ENCODE results near the gene TAS2R4.

Gene TAS2R4, protein sequence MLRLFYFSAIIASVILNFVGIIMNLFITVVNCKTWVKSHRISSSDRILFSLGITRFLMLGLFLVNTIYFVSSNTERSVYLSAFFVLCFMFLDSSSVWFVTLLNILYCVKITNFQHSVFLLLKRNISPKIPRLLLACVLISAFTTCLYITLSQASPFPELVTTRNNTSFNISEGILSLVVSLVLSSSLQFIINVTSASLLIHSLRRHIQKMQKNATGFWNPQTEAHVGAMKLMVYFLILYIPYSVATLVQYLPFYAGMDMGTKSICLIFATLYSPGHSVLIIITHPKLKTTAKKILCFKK

DNA sequence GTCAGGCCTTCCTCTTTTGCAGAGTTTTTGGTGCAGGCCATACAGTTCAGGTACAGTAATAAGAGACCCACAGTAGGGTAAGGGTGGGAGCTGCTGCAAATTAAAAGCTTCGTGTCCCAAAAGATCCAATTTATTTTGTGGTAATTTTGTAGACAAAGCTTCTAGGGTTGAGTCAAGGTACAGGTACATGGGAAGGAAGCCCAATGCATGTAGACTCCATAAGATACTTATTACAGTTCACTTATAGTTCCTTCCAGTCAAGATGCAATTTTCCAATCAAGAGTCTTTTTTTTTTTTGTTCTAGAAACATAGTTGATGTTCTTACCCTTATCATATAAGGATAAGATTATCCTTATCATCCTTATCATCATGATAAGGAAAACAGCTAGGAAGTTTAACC, at the start of gene TAS2R4:
TSS of gene TAS2R4 (plus strand) at position 301 of the 400 bp plus-strand sequence. CDS start 1,815 bp downstream, outside the sequence.
- no peaks in the 10 kb centered on the region for H3K27me3 ChIP-seq (ENCODE audit: insufficient read depth, low read length)
- H3K4me2 ChIP-seq (ENCODE audit: low read length), result no peak within 1 kb of the TSS
- H3K36me3 ChIP-seq (ENCODE audit: insufficient read depth, low read length), result peaks cover 23% of the 10 kb centered on the region
- no peaks in the 10 kb centered on the region for H3K9me2 ChIP-seq (ENCODE audit: low read depth, low read length)
- no peak within 1 kb of the TSS for H3K9ac ChIP-seq (ENCODE audit: low read length)
- H4K20me1 ChIP-seq (ENCODE audit: insufficient read depth, low read length), result no peaks in the 10 kb centered on the region
- H3K27ac ChIP-seq (ENCODE audit: low read depth, low read length, poor library complexity, severe bottlenecking), result no peak within 1 kb of the TSS
- no peak within 1 kb of the TSS for H2AFZ ChIP-seq (ENCODE audit: low read length)
- H3K4me1 ChIP-seq (ENCODE audit: insufficient read depth, low read length, severe bottlenecking), result no peaks in the 10 kb centered on the region
- H3K79me2 ChIP-seq (ENCODE audit: insufficient read depth, low read length), result no peaks in the 10 kb centered on the region
- TF ChIP-seq, protein P1, sequence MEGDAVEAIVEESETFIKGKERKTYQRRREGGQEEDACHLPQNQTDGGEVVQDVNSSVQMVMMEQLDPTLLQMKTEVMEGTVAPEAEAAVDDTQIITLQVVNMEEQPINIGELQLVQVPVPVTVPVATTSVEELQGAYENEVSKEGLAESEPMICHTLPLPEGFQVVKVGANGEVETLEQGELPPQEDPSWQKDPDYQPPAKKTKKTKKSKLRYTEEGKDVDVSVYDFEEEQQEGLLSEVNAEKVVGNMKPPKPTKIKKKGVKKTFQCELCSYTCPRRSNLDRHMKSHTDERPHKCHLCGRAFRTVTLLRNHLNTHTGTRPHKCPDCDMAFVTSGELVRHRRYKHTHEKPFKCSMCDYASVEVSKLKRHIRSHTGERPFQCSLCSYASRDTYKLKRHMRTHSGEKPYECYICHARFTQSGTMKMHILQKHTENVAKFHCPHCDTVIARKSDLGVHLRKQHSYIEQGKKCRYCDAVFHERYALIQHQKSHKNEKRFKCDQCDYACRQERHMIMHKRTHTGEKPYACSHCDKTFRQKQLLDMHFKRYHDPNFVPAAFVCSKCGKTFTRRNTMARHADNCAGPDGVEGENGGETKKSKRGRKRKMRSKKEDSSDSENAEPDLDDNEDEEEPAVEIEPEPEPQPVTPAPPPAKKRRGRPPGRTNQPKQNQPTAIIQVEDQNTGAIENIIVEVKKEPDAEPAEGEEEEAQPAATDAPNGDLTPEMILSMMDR (IDR thresholded peaks at IDR 0.05; ENCODE audit: low read length), result no peak
- TF ChIP-seq EZH2 (IDR thresholded peaks at IDR 0.05; ENCODE audit: borderline replicate concordance, low read length), result no peak
- no peak within 1 kb of the TSS for H3K4me3 ChIP-seq (ENCODE audit: low read depth, low read length, poor library complexity, severe bottlenecking)
- no peaks in the 10 kb centered on the region for H3K9me3 ChIP-seq (ENCODE audit: low read length)
- no peaks in the 10 kb centered on the region for H3F3A ChIP-seq (ENCODE audit: insufficient read depth, low read length)

DNA sequence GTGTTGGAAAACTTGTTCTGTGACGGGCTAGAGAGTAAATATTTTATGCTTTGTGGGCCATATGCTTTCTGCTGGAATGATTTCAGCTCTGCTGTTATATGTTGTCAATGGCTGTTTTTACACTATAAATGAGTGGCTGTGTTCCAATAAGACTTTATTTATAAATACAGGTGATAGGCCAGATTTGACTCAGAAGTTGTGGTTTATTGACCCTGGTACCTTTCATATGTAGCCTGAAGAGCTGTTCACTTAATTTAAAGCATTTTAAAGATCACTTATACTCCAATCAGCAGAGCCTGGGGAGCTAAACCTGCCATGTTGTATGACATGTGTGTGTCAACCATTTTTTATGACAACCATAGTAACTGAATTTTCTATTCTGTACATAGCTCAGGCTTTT, 47.5 kb upstream of the TAS2R4 start:
- H3K9me2 ChIP-seq (ENCODE audit: low read depth, low read length), result no peaks in the 10 kb centered on the region
- no peak overlapping the region for H3K4me3 ChIP-seq (ENCODE audit: low read depth, low read length, poor library complexity, severe bottlenecking)
- TF ChIP-seq, protein P1 (IDR thresholded peaks at IDR 0.05; ENCODE audit: low read length), result no peak
- TF ChIP-seq EZH2 (IDR thresholded peaks at IDR 0.05; ENCODE audit: borderline replicate concordance, low read length), result no peak
- H3K27me3 ChIP-seq (ENCODE audit: insufficient read depth, low read length), result no peaks in the 10 kb centered on the region
- no peaks in the 10 kb centered on the region for H4K20me1 ChIP-seq (ENCODE audit: insufficient read depth, low read length)
- H3F3A ChIP-seq (ENCODE audit: insufficient read depth, low read length), result no peaks in the 10 kb centered on the region
- H2AFZ ChIP-seq (ENCODE audit: low read length), result no peak overlapping the region
- no peaks in the 10 kb centered on the region for H3K36me3 ChIP-seq (ENCODE audit: insufficient read depth, low read length)
- no peak overlapping the region for H3K9ac ChIP-seq (ENCODE audit: low read length)
- no peaks in the 10 kb centered on the region for H3K79me2 ChIP-seq (ENCODE audit: insufficient read depth, low read length)
- H3K4me2 ChIP-seq (ENCODE audit: low read length), result no peak overlapping the region
- no peak overlapping the region for H3K27ac ChIP-seq (ENCODE audit: low read depth, low read length, poor library complexity, severe bottlenecking)
- no peaks in the 10 kb centered on the region for H3K9me3 ChIP-seq (ENCODE audit: low read length)
- no peaks in the 10 kb centered on the region for H3K4me1 ChIP-seq (ENCODE audit: insufficient read depth, low read length, severe bottlenecking)

DNA sequence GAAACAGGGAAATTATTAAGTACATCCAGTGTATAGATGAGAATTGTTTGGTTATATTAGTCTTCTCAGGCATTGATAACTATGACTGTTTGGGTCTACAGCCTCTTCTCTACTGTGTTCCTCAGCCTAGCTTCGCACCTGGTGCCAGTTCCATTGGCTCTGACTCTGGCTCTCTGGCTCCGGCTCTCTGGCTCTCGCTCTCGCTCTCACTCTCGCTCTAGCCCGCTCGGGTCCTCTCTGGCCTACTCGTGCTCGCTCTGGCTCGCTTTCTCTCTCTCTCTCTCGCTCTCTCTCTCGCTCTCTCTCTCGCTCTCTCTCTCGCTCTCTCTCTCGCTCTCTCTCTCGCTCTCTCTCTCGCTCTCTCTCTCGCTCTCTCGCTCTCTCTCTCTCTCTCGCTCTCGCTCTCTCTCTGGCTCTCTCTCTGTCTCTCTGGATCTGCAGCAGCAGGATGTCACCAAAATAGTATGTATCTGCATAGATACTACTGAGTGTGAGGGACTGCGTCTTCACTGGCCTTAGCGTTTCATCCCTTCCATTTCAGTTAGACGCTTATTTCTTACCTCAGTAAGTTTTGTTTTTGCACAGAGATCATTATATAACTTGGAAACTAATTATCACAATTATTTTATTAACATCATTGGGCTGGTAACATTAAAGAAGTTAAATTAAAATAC, 44.9 kb upstream of the TAS2R4 start:
- H3K27me3 ChIP-seq (ENCODE audit: insufficient read depth, low read length), result no peaks in the 10 kb centered on the region
- H3K4me3 ChIP-seq (ENCODE audit: low read depth, low read length, poor library complexity, severe bottlenecking), result no peak overlapping the region
- H3K9me3 ChIP-seq (ENCODE audit: low read length), result no peaks in the 10 kb centered on the region

More for the DNA sequence above, 44.9 kb upstream of the TAS2R4 start:
- H4K20me1 ChIP-seq (ENCODE audit: insufficient read depth, low read length), result no peaks in the 10 kb centered on the region
- no peak overlapping the region for H3K27ac ChIP-seq (ENCODE audit: low read depth, low read length, poor library complexity, severe bottlenecking)
- H3K4me1 ChIP-seq (ENCODE audit: insufficient read depth, low read length, severe bottlenecking), result peaks cover under 1% of the 10 kb centered on the region
- no peaks in the 10 kb centered on the region for H3K36me3 ChIP-seq (ENCODE audit: insufficient read depth, low read length)
- no peak overlapping the region for H3K4me2 ChIP-seq (ENCODE audit: low read length)
- no peak overlapping the region for H2AFZ ChIP-seq (ENCODE audit: low read length)
- TF ChIP-seq, protein P1 (IDR thresholded peaks at IDR 0.05; ENCODE audit: low read length), result no peak
- TF ChIP-seq EZH2 (IDR thresholded peaks at IDR 0.05; ENCODE audit: borderline replicate concordance, low read length), result no peak
- H3K9me2 ChIP-seq (ENCODE audit: low read depth, low read length), result no peaks in the 10 kb centered on the region
- H3K79me2 ChIP-seq (ENCODE audit: insufficient read depth, low read length), result no peaks in the 10 kb centered on the region
- H3K9ac ChIP-seq (ENCODE audit: low read length), result no peak overlapping the region
- H3F3A ChIP-seq (ENCODE audit: insufficient read depth, low read length), result no peaks in the 10 kb centered on the region

All from OCI-LY1 (cell line).